NCI-H2081 treated with DMSO at 0.1 percent for 48 hours (cell line): ENCODE results near the gene TMEM255A.

ENCODE experiments used
- DNase-seq: peaks from one replicate; lab custom pipeline; 2025; lab: John Stamatoyannopoulos, UW

The TMEM255A gene

GRCh38 chrX:120264341-120264740 lies 46.9 kb downstream of the TMEM255A start:
- no peak for DNase-seq

DNA sequence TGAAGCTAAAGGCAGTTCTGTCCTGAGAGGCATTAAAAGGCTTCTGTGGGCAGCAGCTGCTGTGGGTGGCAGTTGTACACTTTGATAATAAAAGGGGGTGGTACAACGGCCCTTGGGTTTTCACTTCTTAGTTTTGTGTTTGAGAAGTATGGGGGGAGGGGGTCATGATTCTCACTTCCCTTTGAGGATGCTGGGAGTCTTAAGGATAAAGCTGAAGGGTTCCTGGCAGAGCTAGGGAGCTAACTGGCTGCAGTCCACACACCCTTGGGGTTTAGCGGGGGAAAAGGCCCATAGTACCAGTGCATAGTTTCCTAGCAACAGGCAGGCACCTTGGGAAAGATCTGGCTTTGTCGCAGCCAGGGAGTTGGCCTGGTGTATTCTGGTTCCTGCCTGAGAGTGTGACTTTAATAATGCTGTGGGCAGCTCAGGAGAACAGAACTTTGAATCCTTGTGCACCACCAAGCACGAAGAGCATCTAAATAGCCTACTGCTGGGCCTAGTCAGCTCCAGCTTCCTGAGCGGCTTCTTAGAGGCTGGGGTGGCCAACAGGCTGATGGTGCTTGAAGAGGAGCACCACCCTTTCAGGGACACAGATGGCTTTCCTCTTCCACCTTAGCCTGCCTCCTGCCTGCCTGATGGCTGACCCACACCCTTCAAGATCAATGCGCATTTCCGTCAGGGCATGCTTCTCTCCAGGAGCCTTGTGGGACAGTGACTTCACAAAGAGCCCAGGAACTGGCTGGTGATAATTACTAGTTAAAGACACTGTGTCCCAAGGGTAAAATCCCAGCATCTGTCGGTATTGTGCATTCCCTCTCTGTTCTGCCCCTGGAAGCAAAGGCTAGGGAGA lies 48.2 kb downstream of the TMEM255A start:
- DNase-seq, result no peak

DNA sequence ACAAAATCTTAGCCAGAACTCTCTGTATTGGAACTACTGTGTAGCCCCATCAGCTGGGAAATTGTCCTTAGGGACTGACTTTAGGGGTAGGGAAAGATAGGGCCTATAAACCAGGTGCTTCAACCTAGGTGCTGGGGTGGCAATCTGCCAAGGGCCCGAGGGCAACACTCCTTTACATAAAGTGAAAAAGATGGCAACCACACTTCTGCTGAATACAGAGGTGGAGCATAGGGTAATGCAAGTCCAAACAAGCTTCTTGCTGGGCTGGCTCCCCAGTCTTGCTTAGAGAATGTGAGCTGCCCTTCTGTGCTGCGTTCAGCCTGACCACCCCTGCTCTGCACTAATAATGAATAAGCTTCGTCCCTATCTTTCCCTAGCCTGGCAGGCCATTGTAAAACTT lies 50.9 kb downstream of the TMEM255A start:
- DNase-seq, result no peak

DNA sequence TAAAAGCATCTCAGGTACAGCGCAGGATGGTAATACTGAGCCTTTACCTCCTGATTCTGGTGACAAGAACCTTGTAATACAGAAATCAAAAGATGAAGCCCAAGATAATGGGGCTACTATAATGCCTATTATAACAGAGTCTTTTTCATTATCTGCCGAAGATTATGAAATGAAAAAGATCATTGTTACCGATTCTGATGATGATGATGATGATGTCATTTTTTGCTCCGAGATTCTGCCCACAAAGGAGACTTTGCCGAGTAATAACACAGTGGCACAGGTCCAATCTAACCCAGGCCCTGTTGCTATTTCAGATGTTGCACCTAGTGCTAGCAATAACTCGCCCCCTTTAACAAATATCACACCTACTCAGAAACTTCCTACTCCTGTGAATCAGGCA lies 57.5 kb downstream of the TMEM255A start:
- no peak for DNase-seq

DNA sequence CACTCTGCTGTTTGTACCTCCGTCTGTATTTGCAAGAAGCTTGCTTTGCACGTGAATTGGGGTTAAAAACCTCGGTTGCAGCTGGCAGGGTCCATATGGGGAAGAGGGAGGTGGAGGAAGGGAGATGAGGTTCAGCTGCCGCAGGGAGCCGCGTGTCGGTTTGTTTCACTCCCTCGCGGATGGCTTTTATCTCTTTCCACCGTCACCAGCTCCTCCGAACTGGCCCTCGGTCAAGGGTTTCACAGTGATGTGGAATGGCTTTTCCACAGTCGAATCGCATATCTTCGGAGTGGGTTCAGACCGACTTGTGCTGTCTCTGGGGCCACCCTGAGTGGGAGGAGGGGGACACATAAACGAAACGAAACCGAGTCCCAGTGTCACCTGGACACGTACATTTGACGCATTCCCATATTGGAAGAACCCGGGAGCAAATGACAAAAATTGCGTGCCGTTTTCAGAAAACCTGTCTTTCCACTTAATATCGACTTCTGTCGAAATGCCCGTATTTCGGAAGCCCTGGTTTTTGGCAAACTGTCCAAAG lies 59.7 kb downstream of the TMEM255A start:
- DNase-seq, result no peak

DNA sequence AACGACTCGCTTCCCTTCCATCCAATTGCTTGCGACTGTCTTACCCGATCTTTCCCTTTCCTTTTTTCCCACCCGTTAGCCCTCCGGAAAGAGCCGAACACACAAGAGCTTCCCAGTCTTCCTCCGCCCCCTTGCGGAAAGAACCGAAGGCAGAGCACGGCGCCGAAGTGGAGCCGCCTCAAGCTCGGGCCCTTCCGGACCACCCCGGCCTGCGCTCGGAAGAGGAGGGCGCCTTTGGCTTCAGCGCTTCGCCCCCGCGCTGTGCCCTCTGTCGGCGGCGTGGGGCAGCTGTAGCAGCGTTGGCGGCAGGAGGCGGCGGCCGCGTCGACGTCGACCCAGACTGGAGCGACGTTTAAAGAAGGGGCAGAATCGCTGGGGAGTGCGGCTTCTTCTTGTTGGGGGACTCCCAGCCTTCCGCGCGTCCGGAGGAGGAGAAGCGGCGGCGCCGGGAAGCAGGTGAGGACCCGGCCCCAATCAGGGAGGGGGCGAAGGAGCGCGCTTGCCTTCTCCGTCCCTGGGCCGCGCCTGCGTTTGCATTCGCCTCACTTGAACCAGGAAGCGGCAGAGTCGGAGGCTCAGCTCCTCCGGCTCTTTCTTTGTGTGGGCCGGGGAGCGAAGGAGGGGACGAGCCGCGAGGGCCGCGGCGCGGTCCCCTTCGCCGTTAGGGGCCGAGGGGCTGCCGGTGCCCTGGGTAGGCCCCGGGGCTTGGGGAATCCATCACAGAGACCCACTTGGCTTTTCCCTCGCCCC lies 60.6 kb downstream of the TMEM255A start, which contains the start of gene ZBTB33:
Gene ZBTB33 (plus strand): TSS at position 291 of the 750 bp plus-strand sequence. CDS start 2,604 bp downstream, outside the sequence.
- DNase-seq, result peak; percentile 89

GRCh38 chrX:120244735-120245498 lies 66.3 kb downstream of the TMEM255A start:
- peak; percentile 68 for DNase-seq

DNA sequence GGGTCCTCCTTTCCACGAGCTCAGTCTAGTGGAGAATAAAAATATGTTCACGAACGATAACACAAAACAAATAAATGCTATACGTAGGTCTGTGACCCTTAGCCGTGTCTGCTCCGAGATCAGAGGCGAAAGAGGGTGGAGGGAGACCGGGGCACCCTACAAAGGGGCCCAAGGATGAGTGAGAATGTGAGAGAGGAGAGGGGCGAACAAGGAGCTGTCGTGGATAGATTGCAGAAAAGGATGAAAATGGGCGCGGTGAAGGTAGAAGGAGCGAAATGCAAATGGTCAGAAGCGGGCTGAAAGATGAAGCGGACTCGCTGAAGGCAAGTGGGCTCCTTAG lies 66.9 kb downstream of the TMEM255A start:
- no peak for DNase-seq

DNA sequence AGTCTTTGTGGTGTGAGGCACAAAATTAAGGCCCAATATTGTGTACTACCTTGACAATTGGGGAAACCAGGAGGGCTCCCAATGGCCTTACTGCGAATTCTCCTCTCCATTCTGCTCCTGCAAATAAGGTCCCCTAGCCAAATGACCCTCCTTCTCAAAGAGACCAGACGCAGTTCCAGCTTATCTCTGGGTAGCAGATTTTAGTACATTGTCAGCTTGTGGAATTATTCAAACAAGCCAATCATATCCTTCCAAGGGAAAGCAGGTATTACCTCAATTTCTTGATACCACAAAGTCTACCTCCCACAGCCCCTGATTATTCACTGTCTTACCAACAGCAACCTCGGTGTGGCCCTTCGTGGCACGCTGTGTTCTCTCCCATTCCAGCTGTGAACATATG lies 68.4 kb downstream of the TMEM255A start:
- DNase-seq, result no peak

DNA sequence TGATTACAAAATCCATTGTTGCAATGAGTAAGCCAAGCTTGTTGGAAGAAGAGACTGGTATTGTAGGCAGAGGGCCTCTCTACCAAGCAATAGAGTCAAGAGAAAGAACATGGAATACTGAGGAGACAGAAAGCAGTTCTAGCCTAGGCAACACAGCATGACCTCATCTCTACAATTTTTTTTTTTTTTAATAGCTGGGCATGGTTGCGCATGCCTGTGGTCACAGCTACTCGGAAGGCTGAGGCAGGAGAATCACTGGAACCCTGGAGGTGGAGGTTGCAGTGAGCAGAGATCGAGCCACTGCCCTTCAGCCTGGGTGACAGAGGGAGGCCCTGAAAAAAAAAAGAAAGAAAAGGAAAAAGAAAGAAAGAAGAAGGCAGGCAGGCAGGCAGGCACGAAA lies 72.3 kb downstream of the TMEM255A start:
- DNase-seq, result no peak

GRCh38 chrX:120236687-120237479 lies 74.4 kb downstream of the TMEM255A start:
- no peak for DNase-seq

- DNase-seq, result no peak
These were observed 76.0 kb downstream of the TMEM255A start for GRCh38 chrX:120235284-120235683.

GRCh38 chrX:120228187-120228908 lies 82.9 kb downstream of the TMEM255A start:
- DNase-seq, result no peak

GRCh38 chrX:120224388-120224787 lies 86.9 kb downstream of the TMEM255A start:
- DNase-seq, result no peak

- no peak for DNase-seq
These were observed 87.9 kb downstream of the TMEM255A start for GRCh38 chrX:120223374-120223773.

DNA sequence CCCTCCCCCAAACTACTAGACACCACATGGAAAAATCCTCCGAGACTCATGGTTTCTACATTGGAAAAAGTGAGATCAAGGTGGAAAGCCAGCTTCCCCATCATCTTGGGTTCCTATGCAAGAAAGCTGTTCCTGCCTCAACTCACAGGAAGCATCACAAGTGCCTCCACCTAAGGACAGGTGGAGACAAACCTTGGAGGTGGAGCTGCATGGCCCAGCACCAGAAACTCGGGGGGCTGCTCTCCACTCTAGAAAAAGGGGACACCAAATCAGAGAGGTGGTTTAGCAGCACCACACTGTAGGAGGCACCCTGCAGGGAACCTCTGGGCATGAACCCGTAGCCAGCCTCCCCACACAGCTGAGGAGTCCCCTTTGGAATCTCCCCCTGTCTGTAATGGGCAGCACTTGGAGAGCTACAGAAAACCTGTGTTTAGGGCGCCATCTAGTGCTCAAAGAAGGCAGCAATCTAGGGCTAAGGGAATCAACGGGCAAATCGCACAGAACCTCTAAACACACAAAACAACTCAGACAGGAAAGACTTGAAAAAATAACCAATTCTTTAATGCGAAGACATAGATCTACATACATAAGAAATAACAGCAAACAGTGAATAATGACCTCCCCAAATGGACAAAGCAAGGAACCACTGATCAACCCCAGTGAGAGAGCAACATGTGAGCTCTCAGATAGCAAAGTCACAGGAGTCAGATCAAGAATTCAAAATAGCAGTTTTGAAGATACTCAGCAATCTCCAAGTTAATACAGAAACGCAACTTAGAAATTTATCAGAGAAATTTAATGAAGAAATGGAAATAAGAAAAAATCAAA lies 97.6 kb downstream of the TMEM255A start:
- DNase-seq, result no peak
